NCI-H748 (cell line): Measurements from ENCODE around the gene HIF1AN.
A peak's percentile ranks its signal among the peaks of the same experiment; 100 is the strongest.

Experiments used
- DNase-seq: peaks from one replicate; lab custom pipeline; 2025; ENCODE audit not compliant: unreplicated experiment; lab: John Stamatoyannopoulos, UW

Gene HIF1AN

DNA sequence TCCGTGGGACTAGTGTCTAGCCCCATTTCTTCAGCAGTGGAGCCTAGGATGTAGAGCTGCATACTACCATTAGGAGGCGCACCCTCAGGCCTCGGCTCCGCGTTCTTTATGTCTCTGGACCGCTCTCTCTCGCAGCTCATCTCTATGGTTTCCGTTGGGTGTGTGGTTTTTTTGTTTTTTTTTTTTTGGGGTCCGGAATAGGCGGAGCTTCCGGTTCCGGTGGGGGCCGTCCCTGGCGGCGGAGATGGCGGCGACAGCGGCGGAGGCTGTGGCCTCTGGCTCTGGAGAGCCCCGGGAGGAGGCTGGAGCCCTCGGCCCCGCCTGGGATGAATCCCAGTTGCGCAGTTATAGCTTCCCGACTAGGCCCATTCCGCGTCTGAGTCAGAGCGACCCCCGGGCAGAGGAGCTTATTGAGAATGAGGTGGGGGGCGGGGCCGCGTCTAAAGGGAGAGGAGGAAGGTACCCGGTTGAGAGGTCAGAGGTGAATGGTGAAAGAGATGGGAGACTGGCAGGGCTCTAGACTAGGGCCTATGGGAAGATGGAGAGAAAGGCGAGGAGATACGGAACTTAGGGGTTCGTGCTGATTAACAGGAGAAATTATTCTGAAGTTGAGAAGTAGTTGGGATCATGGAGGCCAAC, at the start of gene HIF1AN:
Gene HIF1AN (plus strand): TSS at position 229 of the 639 bp plus-strand sequence. CDS start 16 bp downstream, at position 245.
- DNase-seq: peak; percentile 91

DNA sequence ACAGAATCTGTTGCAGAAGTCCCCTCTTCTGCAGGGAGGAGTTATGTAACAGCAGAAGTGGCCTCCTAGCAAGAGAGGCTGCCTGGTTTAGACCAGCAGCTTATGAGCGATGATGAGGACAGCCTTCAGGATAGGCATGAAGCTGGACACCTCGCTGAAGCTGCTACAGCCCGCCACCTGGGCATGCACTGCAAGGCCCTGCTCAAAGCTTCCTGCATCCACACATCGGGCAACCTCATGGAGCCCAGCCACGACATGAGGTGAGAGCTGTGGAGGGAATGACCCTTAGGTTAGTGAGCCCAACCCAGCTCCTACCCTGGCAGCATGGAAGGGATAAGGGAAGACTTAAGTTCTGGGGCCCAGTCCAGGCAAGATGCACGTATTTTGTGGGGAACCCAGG, 48.2 kb upstream of the HIF1AN start:
- DNase-seq: no peak

DNA sequence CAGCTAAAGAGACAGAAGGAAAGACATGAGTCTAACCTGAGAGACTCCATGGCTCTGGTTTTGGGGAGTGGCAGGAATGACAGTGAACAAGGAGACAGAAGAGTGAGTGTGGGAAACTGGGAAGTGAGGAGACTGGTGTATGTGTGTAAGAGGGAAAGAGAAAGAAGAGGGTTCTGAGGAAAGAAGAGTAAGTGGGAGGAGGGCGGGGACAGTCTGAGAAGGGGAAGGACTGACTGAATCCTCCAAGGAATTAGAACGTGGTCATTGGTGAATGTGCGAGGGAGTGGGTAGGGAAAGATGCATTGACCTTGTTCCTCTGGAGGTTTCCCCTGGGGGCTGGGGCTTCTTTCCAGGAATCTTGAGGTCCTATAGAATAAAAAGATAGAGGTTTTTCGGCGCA, 46.3 kb upstream of the HIF1AN start:
- DNase-seq: no peak

GRCh38 chr10:100490531-100490930, 45.2 kb upstream of the HIF1AN start:
- no peak for DNase-seq

DNA sequence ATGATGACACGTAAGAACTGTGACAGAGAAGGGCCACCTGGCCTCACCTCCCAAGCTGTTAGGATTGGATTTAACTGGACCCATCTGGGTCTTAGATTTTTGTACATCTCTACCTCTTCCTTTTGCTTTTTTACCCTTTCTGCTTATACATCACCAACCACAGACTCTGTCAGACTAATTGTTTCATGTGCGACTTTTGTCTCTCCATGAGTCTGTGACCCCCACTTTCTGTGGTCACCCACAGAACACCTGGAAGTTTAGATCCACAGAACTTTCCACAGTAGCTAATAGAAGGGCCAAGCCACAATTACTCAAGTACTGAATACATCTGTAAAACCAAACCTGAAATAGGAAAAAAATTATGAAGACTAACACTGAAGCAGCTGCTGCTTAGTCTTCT, 39.2 kb upstream of the HIF1AN start:
- no peak for DNase-seq

GRCh38 chr10:100498059-100498458, 37.7 kb upstream of the HIF1AN start:
- no peak for DNase-seq

- no peak for DNase-seq
Observed at GRCh38 chr10:100501423-100501822, 34.3 kb upstream of the HIF1AN start.

DNA sequence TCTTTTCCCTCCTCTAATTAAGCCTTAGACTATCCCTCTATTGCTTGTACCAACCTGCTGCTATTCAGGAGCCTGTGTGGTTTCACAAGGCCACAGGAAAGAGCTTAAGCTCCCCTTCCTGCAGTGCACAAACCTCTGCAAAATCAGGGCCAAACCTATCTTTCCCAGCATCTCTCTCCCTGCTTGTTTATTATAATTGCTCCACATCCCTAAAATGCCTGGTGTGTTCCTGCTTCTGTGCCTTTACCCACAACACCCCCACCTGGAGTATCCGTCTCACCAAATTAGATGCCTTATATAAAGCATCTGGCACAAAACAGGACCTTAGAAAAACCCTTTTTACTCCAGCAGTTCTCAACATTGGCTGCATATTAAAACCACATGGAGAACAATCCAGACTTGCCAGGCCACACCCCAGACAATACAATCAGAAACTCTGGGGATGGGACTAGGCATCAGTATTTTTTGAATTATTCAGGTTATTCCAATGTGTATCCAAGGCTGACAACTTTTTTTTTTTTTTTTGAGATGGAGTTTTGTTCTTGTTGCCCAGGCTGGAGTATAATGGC, 32.7 kb upstream of the HIF1AN start:
- DNase-seq: no peak

- DNase-seq: no peak
Observed at GRCh38 chr10:100504096-100504495, 31.6 kb upstream of the HIF1AN start.

DNA sequence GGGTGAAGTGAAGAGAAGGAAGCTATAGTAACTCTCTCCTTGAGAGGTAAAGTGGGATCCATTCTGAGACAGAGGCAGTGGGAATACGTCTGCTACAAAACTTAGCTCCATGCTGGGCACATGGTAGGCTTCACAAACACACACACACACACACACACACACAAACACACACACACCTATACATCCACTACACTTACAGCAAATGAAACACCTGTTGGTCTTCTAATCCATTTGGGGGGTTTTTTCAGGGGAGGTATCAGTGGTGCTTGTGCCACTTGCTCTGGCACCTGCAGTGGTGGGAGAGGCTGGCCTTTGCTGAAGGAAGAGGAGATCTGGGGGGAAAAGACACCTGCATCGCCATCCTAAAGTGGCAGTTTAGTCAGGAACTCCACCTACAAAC, 30.6 kb upstream of the HIF1AN start:
- DNase-seq: no peak

- no peak for DNase-seq
Observed at GRCh38 chr10:100506596-100507356, 29.0 kb upstream of the HIF1AN start.

DNA sequence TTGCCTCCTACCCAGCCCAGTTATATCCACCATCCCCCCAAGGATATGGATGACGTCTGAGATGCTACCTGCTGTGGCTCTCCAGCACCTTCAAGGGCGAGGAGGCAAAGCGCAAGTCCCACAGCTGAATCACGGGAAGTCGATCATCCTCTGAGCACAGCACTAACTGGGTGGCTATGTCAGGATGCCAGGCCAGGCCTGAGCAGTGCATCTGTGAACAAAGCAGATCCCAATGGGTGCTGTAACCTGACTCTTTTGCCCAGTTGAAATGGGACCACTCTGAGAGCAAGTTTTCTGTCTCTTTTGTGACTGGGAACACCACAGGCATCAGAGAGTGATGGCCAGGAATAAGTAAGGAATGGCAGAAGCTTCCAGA, 28.4 kb upstream of the HIF1AN start:
- DNase-seq: no peak

- DNase-seq: no peak
Observed at GRCh38 chr10:100508266-100508665, 27.5 kb upstream of the HIF1AN start.

DNA sequence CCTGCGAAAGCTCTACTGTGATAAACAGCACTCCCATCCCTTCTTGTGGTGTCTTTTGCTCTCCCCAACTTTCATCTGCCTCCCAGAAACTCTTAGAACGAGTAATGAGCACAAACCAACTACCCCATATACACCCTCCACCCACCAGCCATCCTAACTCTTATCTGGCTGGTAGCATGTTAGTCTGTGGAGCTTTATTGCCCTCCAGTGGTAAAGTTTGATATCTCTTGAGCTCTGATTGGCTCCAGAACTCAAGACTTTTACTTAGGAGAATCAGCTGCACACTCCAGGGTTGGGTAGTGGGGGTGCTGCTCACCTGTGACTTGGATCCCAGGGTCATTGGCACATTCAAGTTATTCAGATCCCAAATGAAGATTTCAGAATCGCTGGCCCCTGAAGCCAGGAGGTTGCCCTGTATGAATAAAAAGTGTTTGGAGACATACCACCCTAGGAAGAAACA, 27.0 kb upstream of the HIF1AN start:
- peak; percentile 41 for DNase-seq

GRCh38 chr10:100509241-100509840, 26.4 kb upstream of the HIF1AN start:
- DNase-seq: no peak

DNA sequence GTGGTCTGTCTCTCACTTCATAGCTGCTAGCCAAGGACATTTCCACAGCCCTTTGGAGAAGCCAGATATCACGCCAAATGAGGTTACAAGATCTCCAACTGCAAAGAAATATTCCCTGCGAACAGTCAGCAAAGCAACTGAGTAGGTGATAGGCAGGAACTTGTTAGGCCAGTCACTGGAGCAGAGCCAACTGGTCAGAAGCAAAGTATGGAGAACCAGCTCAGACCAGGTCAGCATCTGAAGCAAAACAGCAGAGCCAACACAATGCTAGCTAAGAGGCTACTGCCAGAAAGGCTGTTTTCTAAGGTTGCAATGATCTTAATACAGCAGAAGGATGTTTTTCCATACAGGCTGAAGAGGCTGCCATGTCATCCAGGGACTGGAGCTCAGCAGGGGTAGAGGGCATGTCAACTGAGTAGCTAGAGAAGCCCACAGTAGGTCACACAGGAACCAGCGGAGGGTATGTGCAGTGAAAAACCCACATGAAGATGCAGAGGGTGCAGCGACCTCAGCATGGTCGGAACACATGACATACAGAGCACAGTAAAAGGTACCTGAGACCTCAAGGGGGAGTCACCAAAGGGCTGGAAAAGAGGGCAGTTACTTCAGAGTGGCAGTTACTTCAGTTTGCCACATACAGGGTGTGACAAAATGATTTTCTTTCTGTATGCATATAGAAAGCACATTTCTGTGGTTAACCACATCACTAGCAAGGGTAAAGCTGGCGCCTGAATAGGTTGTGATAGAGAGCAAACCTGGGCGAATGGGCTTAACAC, 25.0 kb upstream of the HIF1AN start:
- no peak for DNase-seq

- DNase-seq: no peak
Observed at GRCh38 chr10:100515612-100516011, 20.1 kb upstream of the HIF1AN start.

GRCh38 chr10:100516847-100517246, 18.9 kb upstream of the HIF1AN start:
- peak; percentile 22 for DNase-seq

GRCh38 chr10:100518761-100519241, 16.9 kb upstream of the HIF1AN start:
- peak; percentile 66 for DNase-seq

- DNase-seq: peak; percentile 74
Observed at GRCh38 chr10:100519311-100520051, 16.3 kb upstream of the HIF1AN start, which contains the start of gene SEC31B. TSS of gene SEC31B (minus strand) at chr10:100519861. CDS start at chr10:100516952, 2,909 bp downstream.
